ENCODE results near the gene FAM83C.

FAM83C gene

DNA sequence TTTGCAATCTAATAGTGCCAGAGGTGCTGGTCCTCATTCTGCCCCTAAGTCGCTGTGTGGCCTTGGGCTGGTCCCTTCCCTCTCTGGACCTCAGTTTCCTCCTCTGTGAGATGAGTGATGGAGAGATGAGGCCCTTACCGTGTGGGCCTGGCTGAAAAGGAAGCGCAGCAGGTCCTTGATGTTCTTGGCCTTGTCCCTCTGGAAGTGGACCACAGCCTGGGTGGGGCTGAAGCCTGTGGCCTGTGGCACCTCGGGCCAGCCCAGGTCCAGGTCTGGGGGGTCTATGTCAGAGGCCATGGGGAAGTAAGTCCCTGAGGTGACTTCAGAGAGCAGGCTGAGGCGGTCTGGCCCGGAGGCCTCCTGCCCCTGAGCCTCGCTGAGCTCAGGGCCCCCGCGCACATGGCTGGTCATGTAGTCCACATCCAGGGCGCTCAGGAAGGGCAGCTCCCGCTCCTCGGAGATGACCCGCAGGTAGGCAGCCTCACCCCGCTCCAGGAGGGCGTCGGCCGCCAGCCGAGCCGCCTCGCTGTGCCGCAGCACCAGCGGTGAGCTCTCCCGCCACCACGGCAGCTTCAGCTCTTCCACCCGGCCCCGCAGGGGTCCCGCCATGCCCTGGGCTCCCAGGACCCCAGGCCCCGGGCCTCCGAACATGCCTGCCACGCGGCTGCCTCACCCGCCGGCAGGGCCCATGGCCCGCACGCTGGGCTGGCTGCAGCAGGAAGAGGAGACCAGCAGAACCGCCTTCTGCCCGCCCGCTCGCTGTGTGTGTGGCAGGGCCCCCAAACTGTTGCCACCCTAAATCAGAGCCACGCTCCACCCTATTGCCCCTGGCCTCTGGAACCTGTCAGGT is at the start of gene FAM83C:
Gene FAM83C, minus strand, starts transcription at position 772 of the 850 bp plus-strand sequence. Its CDS starts 121 bp downstream, at position 651.
- no peak for DNase-seq

DNA sequence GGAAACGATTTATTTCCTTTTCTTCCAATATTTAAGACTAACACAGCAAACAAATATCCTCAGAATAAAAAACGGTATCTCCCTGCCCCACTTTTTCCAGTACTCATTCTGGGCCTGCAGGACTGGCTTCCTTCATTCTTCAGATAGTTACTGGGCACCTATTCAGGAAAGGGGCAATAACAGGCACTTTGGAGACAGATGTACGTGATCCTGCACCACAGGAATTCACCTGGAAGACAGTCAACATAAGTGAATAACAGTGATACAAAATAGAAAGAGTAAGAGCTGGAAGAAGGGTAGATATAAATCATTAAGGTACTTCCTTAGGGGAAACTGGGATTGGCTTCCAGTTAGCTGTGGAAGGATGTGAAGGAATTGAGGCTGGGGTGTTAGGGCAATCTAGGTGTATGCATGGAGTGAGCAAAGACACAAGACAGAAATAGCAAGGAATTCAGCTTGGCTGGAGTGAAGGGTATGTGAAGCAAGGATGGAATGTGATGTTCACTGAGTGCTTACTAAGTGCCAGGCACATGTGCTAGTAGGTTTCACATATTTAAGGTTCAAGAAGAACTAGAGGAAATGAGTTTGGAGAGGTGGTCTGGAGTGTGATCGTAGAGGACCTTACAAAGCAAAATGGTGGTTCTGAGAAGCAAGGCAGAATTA is 49.3 kb upstream of the FAM83C start:
- DNase-seq, result no peak

DNA sequence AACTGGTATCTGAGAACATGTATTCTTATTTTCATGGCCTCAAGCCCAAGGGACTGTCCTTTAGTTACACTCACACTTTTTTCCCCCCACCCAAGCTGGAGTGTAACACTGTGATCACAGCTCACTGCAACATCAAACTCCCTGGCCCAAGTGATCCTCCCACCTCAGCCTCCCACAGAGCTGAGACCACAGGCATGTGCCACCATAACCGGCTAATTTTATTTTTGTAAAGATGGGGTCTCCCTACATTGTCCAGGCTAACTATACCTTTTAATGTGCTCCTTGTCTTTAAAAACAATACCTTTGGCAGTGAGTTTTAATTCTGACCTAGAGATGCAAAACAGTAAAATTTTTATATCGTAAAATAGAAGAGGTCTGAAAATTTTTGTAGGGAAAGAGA is 48.2 kb upstream of the FAM83C start:
- DNase-seq, result no peak

DNA sequence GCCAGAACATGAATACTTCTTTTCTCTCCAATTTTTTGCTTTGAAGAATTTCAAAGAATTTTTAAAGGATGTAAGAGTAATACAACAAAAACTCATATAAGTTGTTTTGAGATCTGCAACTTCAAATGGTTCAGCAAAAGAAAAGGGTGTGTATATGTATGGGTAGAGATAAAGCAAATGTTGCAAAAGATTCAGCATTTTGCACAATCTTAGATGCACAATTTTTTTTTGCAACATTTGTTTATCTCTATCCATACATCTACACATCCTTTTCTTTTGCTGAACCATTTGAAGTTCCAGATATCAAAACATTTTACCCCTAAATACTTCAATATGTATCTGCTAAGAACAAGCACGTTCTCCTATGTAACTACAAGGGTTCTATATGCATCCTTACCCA is 47.4 kb upstream of the FAM83C start:
- DNase-seq, result no peak

DNA sequence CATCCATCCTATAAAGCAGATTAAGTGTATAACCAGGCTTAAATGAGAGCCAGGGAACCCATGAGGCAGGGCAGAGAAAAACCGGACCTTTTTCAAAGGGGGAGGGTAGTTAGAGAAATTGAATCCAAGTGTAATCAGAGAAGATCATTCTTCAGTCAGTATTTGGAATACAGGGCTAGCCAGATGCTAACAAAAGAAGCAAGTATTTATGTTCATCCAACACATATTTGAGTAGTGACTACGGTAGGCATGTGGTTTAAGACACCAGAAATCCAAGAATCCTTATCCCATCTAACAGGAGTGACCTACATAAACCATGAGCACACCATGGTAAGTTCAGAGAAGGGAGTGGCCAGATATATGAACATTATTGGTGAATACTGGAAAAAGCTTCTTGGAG is 46.8 kb upstream of the FAM83C start:
- peak; percentile 93 for DNase-seq

DNA sequence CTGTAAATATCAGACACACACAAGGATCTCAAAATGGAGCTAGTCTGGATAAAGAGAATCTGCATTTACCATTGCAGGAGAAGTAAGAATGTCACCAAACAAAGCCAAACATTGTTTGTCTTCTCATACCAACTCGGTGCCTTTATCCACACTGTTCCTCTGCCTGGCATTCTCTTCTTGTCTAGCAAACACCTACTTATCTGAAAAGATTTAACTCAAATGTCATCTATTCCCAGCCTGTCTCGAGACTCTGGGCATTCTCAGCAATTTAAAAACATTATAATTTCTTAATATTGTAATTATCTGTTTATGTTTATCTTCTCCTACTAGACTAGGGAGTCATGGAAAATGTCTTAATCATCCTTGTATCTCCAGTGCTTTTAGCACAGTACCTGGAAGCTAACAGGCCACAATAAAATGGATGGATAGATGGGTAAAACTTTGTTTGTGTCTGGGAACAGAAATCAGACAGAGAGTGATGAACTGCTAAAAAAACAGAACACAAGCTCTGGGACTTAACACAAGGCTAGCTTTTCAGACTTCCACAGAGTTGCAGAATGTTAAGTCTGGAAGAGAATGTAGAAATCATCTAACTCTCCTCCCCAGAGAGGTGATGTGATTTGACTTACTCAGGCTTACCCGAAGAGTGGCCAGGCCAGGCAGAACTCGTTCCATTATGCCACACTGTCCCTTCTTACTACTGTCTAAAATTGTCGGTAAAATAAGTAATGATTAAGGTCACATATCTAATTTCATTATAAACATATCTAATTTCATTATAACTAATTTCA is 42.3 kb upstream of the FAM83C start:
- no peak for DNase-seq

DNA sequence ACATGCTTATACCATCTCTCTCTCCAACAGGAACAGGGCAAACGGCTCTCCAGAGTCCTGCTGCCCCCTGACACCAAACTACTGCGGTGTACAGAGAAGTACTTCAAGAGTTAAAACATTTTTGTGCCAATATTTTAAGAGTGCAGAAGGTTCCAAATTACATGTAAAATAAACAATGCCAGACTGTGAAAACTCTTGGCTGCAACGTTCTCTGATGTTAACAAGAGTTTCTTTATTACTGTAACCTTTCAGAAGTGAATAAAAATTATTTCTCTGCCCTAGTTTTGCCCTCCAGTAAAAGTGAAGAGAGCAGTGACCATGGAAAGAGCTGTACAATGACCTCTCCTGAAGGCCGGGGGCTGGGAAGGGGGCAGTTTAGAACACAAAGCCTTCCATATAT is 41.4 kb upstream of the FAM83C start:
- DNase-seq, result no peak

DNA sequence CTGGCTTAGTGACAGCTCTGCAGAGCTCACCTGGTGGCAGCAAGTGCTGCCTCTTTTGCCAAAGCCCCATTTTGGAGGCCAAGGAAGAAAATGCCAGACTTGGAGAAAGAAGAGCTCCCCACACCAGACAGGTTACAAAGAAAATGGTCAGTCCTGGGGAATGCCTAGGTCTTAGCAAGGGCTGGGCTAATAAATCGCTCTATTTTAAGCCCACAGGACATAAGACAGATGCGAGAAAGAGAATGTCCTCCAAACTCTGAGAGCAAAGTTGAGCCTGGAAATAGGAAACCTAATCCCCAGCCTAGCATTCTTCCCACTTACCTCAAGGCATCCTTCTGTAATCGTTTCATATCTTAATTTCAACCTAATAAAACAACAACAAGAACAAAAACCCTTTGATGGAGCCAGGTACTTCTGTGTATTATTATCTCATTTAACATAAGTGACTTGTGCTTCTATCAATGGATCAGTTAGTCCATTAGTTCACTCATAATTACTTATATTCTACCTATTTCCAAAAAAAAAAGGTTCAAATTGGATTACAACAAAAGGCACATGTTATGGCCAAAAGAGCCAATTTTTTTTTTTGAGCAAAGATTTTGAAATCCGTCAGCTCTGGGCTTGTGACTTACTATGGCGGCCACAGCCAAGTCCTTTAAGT is 40.4 kb upstream of the FAM83C start:
- DNase-seq, result no peak

DNA sequence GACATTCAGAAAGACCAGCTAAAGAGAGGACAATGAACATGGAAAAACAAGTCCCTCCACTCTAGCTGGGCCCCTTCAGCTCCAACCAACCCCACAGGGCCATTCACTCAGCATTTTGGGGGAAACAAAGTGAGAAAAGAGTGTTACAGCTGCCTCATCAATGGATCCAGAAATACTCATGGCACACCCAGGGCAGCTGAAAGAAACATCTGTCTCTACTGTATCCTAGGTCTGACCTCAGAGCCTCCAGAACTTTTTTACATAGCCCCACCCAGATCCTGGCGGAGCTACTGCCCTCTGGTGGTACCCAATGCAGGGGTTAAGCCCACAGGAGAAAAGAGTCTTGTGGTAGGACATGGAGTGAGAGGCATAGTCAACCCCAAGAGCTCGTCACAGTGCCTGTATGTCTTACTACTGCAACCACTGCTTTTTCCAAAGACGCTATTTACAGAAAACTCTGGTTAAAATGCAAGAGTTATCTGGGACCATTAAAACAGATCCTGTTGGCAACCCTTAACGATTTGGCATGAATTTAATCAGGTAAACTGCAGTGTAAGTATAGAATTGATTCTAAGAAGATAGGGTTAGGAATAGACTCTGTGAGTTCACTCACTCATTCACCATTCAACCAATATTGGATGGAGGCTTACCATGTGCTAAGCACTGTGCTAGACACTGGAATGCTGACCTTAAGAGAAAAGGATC is 37.4 kb upstream of the FAM83C start:
- DNase-seq, result peak; percentile 67

DNA sequence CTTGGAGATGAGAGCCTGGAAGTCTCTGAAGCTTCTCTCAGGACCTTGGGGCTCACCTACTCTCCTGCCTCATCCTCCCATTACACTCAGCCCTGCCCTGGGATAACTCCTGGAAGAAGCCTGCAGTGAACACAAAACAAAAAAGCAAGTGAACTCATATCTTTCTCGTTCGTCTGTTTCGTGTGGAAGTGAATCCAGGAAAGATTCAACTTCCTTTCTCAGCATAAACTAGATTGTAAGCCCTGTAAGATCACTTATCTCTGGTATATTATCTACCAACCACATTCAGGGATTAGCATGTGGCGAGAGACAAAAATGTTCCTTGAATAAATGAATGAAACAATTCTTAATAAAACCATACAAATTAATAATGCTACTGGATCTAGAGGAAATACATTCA is 36.5 kb upstream of the FAM83C start:
- no peak for DNase-seq

DNA sequence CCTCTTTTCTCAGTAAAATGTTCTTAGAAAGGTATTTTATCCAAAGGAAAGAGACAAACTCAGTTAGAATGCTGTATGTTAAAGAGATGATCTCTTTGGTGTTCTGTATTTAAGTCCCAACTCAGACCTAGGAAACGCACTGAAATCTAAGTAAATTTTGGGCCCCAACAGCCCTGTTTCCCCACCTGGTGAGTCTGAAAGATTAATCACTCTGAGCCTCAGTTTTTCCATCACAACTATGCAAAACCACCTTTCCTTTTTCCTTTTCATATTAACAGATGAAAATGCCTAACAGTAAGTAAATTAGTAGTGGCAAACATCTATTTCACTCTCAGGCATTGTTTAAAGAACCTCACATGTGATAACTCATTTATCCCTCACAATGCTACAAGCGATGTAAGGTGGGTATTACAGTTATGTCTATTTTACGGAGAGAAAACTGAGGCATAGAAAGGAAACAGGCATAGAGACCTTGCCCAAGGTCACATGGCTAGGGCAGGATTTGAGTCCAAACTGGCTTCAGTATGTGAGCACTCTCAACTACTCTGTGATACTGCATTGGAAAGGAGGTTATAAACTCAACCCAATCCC is 36.0 kb upstream of the FAM83C start:
- DNase-seq, result no peak

DNA sequence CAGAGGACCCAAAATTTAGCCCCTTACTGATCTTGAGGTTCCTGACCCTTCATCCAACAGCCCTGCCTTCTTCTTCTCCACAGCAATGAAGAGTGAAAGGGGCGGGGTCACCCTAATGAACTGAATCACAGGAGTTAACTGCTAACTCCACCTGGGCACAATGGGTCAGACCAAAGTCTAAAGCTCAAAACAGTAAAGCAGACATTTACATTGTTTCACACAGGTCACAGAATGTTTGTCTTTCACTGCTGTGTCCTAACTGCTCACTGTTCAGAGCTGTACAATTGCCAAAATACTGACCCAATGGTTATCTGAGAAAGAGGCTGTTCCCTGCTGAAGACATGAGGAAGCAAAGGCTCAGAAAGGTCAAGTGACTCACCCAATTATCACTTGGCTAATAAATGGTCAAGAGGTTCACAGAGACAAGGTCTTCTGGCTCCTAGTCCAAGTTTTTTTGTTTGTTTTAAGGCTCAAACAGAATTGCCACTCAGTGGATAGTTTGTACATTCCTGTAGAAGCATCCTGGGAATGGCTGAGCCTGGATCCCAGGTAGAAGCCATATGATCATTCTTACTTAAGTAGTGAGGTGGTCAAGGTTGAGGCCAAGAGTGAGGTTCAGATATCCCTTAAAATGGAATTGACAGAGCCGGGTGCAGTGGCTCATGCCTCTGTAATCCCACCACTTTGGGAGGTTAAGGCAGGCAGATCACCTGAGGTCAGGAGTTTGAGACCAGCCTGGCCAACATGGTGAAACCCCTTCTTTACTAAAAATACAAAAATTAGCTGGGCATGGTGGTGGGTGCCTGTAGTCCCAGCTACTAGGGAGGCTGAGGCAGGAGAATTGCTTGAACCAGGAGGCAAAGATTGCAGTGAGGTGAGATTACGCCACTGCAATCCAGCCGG is 35.1 kb upstream of the FAM83C start:
- DNase-seq, result peak; percentile 81

DNA sequence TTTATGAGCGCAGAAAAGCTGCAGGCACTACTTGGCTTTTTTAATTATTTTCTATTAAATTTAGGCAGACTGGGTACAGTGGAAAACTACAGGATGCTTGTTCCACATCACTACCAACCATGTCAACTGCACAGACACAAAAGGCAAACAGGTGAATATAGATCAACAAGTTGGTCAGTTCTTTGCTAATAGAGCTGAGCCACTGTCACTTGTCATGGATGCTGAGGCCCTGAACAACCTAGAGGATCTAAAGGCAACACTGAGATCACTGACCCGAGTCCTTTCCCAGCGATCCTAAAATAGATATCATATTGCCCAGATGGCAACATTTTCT is 34.5 kb upstream of the FAM83C start:
- DNase-seq, result no peak

DNA sequence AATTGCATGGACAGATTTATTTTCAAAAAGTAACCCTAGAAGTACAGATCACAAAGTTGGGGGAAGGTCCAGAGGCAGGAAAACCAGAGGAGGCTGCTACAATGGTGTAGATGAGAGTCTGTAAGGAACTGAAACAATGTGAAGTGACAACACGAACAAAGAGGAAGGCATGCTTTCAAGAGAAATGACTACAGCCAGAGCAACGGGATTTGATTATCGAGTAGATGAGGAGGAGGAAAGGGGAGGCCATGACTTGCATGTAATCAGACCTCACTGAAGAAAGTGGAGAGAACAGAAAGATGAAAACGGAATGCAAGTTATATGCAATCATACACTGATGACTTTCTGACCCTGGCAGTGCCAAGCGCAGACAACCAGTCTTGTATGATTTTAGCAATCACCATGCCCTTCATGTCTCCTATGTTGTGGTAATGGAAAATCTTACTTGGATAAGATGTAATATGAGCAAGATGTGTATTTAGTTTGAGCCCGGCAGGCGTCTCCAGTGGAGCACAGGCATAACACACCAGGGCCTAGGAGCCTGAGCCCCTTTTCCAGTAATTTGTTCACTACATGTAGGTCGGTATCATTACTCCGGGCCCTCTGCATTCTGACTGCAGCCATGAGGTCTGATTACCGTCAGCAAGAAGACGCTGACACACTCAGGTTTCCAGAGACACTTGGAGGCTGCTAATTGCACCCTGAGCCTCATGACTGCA is 34.0 kb upstream of the FAM83C start:
- no peak for DNase-seq

DNA sequence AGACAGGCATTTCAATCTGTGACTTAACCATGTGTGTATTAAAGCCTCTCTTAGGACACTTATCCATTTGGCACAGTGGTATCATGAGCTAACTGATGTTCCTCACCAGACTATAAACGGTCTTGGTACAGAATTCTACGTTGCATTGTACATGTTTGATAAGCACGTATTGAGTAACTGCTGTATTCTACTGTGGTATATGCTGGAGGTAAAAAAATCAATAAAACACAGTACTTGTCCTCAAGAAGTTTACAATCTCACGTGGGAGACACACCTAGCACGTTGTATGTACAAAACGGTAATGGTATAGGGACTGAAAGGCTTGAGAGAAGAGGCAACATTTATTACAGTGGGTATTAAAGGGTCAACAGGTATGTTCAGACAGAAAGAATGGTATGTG is 33.2 kb upstream of the FAM83C start:
- DNase-seq, result no peak

DNA sequence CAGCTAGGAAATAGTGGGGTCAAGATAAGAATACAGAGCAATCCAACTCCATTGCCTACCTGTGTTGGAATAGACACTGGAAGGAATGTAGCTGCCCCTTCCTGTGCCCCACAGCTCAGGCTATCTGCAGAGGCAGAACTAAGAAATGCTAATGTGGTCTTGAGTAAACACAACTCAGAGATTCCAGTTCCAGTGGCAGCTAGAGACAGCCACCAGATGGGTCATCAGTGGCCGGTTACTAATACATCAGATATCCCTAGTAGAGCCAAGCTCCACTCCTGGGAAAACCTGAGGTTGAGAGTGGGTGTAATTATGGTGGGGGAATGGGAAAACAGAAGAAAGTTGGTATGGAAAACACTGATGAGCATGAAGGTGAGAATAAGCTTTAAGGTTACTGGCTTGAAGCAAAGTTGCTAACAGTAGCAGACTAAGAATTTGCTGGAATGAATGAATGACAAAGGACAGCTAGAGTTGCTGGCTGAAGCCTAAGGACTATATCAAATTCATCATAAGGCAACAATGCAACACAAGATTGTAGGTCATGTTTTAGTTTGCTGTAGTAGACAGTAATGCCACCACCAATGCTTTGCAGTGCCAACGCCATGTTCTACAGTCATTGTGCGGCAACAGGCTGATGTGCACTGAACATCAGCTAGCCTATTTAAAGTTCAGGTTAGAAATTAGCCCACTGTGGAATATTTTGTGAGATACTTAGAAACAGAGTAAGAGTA is 28.3 kb upstream of the FAM83C start:
- DNase-seq, result peak; percentile 95

DNA sequence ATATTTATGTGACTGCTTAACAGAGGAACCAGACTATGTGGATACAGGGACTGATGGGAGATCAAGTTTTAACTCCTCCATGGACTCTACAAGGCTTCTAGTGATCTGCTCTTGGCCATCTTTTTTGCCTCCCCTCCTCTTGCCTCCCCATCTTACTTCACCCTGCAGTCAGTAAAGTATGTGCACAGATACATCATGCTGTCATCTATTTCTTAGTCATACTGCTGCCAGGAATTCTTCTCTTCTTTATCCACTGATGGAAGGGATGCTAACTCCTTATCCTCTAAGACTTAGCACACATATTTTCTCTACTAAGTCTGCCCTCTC is 27.6 kb upstream of the FAM83C start:
- peak; percentile 84 for DNase-seq

DNA sequence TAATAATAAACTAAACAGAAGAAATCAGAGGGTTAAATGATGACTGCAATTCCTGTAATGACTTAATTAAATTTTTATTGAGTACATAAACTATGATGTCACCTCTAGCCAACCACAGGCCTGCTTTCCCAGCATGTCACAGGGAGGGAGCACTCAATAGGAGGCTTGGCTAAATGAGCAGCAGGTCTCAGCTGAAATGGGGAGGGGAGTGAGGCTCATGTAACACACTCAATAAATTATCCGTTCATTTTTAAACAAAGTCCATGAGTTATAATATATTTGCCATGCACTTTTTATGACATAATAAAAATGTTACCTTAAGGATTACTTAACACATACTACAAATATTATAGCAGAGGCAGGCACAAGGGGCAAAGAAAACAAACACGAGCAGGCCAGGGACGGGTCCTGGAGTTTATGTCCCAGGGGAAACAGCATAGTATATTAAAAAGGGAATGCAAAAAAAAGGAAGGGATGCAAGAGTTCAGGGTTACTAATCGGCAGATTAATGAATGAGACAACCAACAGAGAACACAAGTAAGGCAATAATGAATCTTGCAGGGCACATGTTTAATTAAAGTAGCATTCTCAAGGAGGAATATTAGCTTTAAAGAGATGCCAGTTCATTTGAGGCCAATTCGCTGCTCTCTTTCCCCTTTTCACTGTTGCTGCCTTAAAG is 27.1 kb upstream of the FAM83C start:
- DNase-seq, result peak; percentile 91

DNA sequence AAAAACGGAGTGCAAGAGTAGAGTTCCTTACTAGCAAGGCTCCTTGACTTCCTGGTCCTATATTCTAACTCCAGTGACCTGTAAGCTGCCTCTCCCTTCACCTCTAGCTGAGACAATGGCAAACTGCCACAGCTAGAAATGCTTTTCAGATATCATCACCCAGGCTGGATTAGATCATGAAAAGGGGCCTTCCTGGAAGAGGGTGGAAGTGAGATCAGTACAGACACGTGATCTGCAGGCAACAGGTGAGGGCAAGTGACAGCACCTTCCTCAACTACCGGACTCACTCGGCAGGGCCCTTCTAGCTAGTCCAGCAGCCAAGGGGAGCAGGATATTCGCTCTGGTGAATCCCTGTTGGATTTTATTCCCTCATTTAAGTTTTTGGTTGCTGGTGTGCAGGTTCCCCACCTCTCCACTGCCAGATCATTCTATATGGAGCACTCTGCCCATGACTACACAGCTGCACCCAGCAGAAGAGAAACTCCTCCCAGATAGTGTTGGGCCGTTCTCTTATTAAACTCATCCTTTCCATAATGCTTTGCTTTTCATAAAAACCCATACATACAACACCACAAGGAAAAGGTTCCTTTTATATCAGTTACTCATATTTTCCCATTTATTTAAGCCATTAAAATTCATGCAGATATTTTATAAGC is 26.4 kb upstream of the FAM83C start:
- peak; percentile 98 for DNase-seq

Measured in EL (cell line).